T47D (cell line): ENCODE measurements around the gene PEPD.

ENCODE experiments used
- DNase-seq, 2 experiments: peaks; one replicate each; pipeline versions ENCODE4 v3.0.0 to v3.0.0-alpha.2; 2011 to 2012; ENCODE audit warnings: low read depth in 1 of 2, low spot score in 1 of 2
- JUND ChIP-seq: IDR thresholded peaks from 2 replicates; pipeline ENCODE4 v1.6.1; 2012; ENCODE audit warnings: low read depth
- in situ Hi-C: cut with HindIII; loops from 2 replicates; pipeline ENCODE4 v1.10.0; 2016; ENCODE audit warnings: low sequenced_read_pairs, low pct_unique_long_range_greater_than_20kb

The PEPD gene

DNA sequence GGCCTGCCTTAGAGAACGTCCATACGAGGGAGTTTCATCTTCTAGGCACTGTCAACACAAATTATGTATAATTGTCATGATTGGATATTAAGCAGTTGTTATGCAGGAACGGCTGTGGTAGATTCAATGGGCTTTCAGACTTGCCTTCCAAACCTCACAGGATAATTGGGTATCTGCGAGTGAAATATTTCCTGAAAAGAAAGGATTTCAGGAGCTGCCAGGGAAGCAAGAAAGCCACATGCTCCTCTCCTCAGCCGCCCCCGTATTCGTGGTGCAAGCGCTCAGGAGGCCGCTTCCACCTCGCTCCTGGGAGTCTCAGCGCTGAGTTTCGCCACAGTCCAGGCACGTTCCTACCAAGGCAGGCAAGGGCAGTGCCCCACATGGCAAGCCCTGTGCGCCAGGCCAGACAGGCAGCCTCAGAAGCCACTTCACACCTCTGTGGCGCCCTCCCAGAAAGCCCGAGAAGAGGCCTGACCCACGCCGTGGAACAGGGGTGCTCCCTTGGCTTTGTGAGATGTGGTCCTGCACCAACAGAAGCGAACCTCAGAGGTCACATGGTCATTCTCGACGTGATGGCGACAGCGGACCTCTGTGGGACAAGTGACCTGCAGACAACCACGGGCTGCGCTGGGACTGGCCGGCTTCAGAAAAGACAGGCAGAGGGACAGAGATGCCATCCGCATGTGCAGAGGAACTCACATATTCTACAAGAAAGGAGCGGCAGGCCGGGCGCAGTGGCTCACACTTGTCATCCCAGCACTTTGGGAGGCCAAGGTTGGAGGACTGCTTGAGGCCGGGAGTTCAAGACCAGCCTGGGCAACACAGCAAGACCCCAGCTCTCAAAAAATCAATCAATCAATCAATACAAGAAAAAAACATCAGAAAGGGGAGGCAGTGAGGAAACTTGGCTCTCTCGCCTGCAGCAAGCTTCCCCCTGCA is 106.7 kb downstream of the PEPD start:
- in situ Hi-C loops: no loop called here
- no peak for DNase-seq
- no peak for TF ChIP-seq JUND

DNA sequence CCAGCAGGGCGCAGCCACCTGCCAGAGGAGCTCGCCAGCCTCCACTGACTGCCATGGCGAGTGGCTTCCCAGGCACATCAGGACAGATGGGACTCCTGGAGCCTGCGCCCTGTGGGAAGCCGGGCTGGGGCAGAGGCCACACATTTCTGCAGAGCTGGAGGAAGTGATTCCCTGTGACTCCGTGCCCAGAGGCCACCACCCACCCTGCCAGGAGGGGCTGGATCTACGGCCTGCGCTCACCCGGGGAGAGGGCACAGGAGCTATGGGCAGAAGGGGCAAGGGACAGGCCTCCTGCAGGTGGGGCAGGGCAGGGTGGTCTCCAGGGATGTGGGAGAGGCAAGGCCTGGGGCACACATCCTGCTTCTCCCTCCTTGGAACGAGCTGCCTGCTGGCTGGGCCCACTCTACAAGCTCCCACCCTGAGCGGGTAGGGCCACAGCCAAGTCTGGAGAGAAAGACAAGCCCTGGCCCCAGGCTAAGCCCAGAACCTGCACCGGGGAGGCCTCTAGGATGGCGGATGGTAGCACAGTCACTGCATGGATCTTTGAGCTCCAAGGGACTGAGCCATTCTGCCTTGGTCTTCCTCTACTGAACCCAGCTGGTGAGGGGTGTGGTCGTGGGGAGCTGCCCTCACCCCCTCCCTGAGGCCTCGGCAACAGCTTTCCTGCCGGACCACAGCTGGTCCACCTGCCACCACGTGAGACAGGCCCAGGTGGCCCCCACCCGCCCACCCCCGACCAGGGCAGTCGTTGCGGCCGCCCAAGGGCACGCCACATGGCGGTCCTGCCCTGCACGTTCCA is 107.5 kb downstream of the PEPD start:
- in situ Hi-C loops: no loop called here
- DNase-seq: no peak

DNA sequence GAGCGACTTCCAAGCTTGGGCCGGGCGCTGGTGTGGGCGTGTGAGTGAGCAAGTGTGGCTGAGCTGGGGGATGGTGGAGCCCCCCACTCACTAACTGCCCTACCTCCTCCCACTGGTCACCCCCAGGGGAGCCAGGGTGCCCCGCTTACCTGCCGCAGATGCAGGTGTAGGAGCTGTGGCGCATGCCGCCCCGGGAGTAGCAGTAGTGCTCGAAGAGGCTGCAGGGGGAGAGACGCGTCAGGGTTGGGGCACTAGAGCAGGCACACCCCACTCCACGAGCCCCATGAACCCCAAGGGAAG is 108.2 kb downstream of the PEPD start:
- in situ Hi-C loops: no loop called here
- no peak for DNase-seq

More for the DNA sequence above, 107.5 kb downstream of the PEPD start:
- TF ChIP-seq JUND: no peak

DNA sequence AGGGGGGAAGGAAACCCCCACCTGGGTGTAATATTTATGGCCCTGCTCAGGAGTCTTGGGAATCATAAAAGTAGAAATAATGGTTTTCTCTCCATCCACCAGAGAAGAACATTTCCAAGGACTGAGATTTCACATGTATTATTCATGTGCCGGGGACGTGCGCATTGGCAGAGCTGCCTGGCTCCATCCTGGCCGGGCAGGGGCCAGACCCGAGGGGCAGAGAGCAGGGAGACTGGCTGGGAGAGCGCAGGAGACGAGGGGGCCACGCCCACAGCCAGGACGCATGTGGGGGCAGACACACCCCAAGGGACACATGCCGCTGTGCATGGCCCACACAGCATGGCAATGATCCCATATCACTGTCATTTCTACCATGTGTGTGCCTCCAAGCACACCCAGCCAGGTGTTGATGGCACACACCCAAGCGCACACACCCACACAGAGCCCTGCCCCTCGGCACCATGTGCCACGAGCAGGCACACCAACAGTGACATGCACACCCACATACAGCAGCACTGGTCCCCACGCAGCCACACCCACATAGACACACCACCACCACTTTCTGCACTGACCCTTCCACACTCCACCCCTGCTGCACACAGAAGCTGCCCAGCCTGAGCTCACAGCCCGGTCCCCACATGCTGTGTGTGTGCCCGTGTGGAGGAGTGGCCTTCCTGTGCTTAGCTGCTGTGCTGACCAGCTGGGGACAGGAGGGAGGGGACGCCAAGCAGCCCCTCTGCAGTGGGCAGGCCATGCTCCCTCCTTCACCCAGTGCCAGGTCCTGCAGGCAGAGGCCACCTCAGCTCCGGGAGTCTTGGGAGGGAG is 108.8 kb downstream of the PEPD start:
- in situ Hi-C loops: no loop called here
- no peak for TF ChIP-seq JUND
- no peak for DNase-seq

More for the DNA sequence above, 108.2 kb downstream of the PEPD start:
- no peak for TF ChIP-seq JUND

DNA sequence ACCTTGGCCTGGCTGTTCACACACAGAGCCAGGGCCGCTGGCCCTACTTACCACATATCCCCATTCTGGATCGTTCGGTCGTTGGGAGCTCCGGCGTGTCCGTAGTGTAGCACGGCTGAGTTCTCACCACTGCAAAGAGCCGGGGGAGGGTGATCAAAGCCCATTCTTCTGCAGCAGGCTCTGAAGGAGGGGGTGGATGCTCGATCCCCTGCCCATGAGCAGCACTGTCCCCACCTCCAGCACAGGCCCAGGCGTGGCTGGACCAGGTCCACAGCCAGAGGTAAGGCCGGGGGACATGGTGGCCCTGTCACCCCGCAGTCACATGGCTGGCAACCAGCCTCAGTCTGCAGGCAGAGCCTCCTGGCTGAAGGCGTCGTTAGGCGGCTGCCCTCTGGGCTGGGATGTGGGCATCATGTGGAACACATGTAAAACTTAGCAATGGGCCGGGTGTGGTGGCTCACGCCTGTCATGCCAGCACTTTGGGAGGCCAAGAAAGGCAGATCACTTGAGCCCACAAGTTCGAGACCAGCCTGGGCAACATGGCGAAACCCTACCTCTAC is 109.9 kb downstream of the PEPD start:
- in situ Hi-C loops: no loop called here
- DNase-seq: no peak
- TF ChIP-seq JUND: no peak

DNA sequence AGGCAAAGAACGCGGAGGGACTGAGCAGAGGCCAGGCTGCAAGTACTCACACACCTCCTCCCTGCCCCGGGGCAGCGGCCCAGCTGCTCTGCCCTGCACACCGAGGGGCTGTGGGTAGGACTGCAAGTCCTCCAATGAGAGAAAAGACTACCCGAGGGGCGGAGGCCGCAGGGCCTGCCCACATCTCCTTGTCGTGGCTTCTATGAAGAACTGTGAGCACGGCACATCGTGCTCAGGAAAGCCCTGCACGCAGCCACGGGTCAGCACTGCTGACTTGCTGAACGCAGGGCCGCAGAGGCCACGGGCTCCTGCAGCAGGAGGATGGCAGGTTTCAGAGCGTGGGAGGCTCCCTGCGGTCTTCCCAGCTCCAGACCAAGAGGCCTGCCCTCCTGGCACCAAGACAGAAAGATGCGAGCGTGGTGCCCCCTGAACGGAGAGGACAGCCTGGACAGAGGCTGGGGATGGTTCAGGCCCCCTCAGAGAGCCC is 110.6 kb downstream of the PEPD start:
- DNase-seq: peak in 1 of 2 experiments; percentile 8
- in situ Hi-C loops: no loop called here

DNA sequence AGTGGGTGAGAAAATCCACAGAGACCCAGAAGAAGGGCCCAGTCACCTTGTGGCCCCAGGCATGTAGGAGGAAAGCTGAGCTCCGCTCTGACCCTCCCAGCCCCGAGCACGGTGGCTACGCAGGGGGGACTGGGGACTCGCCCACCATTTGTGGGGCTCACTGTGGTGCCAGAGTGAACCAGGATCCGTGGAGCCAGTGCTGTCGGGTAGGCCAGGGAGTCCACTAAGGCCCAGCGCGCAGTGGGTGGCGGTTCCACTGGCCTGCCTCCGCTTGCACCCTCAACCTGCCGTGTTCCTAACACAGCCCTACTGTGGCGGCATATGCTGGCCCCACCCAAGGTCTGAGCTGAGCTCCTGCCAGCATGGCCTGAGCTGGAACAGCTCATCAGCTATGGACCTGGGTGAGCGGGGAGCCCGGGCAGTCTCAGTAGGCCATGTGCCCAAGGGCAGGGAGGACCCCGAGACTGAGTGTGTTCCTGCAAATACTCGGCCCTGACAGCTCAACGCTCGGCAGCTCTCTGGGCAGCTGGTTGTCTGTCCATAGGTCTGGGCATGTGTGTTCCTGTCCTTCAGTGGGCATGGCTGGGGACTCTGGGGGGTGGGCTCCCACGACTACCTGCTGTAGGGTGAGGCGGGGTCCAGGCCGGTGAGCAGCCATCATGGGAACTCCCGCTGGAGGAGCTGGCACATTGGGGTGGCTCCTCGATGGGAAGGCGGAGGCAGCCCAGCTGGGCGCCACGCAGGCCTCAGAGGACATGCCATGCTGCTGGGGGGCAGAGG is 111.5 kb downstream of the PEPD start:
- TF ChIP-seq JUND: no peak
- in situ Hi-C loops: no loop called here
- DNase-seq: no peak

More for the DNA sequence above, 110.6 kb downstream of the PEPD start:
- no peak for TF ChIP-seq JUND

DNA sequence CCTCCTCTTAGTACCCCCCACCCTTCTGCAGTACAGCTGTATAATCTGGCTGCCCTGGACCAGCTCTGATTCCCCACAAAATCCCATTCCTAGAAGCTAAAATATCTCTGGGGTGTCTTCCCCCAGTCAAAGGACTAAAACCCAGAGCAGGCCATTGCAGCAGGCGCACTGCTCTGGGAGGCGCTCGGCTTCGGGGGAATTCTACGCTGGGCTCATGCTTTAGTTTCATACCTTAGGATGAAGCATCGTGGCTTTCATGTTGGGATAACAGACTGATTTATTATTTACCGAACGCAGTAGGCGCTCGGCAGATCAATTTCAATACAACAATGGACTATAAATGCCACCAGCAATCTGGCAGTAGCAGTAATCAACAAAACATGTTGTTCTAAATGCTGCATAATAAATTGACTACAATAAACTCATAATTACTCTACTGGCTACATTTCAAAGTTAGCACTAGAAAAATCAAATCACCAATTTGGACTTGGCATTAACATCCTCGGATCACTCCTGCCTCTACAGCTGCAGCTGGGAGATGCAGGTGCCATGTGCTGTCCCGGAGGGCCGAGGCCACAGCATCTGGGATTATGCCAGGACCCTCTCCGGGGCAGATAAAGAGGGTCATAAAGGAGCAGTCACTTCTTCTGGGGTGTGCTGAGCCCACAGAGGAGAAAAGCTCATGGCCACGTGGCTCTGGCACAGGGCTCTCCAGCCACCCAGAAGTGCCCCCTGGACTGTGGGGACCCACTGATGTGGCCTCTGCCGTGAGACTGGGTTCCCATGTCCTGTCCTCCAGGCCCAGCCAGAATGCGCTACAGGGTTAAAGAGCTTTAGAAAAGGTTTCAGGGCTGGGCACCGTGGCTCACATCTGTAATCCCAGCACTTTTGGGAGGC is 112.8 kb downstream of the PEPD start:
- DNase-seq: no peak
- no peak for TF ChIP-seq JUND
- in situ Hi-C loops: no loop called here

DNA sequence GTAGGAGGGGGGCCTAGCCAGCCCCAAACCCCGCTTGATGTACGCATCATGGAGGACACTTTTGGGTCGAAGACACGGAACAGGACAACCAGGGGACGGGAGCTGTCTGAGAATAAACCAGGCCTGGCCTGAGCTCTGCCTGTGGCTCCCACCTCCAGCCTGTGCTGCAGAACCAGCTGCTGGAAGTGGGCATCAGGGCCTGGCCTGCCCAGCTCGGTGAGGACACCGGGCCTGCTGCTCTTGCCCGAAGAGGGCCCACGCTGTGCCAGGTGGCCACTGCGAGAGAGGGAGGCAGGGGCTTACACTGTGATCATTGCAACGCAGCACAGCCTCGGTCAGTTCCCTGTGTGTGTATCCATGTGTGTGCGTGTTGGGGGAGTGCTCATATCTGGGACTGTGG is 113.5 kb downstream of the PEPD start:
- DNase-seq: no peak
- no peak for TF ChIP-seq JUND
- in situ Hi-C loops: no loop called here

DNA sequence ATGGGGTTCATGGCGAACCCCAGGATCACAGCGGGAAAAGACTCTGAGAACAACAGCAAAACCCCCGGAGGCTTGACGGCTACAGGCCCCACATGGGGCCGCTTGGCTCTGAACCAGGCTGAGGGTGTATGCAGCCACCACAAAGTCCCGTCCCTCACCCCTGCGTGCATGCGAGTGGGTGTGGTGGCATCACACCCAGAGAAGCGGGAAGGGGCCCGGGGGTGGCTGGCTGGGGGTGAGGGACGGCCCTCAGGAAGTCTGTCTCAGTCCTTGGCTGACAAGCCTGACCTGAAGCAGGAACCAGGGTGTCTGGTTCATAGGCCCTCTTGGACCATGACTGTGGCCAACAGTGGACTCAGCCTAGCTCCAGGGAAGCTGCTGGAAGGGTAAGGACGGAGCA is 113.9 kb downstream of the PEPD start:
- DNase-seq: no peak
- in situ Hi-C loops: no loop called here
- TF ChIP-seq JUND: no peak

DNA sequence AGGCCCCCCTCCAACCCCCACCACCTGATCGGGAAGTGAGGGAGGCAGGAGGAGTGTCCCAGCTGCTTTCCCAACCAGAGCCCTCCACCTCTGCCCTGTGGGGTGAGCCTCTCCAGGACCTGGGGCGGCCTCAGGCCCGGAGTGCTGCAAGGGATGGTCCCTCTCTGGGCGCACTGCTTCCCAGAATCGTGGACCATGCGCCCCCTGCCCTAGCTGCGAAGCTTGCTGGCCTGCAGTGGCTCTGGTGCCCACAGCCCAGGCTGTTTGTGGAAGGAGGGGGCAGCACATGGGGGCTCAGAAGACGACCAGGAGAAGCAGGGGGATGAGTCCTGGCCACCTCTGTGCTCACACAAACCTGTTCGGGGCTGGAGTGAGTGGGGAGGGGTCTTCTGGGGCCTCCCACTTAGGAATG is 114.4 kb downstream of the PEPD start:
- in situ Hi-C loops: no loop called here
- no peak for TF ChIP-seq JUND
- no peak for DNase-seq
